22Rv1 (cell line): ENCODE measurements around the gene DCST2.

Source experiments
- CTCF ChIP-seq: fragments of 450-650 bp; IDR thresholded peaks from 2 replicates; pipeline ENCODE4 v1.5.1; 2017; ENCODE audit warnings: mild to moderate bottlenecking
- ZFX ChIP-seq: fragments of 450-650 bp; IDR thresholded peaks from 2 replicates; pipeline ENCODE4 v1.6.1; 2017; ENCODE audit warnings: antibody characterized with exemption, borderline replicate concordance

- TF ChIP-seq CTCF: no peak
- TF ChIP-seq ZFX: no peak
Observed at GRCh38 chr1:155051777-155052398, 18.3 kb upstream of the DCST2 start.
